Suppressor macrophage (primary cell): Measurements from ENCODE around the gene WIPF2.
"Not testable (repeated sequence)": the region's sequence is repeated elsewhere in the genome, so short reads cannot be mapped to it uniquely, and the experiment has no call there.

ENCODE experiments used
- DNase-seq, 4 experiments: peaks; one replicate each; pipeline ENCODE4 v3.0.0-alpha.2; 2020 to 2022

WIPF2 gene

GRCh38 chr17:40192961-40193360, 26.1 kb upstream of the WIPF2 start:
- no peak for DNase-seq

GRCh38 chr17:40194821-40195220, 24.3 kb upstream of the WIPF2 start:
- DNase-seq, result no peak

GRCh38 chr17:40197550-40197949, 21.6 kb upstream of the WIPF2 start:
- DNase-seq, result no peak

GRCh38 chr17:40197965-40198456, 21.1 kb upstream of the WIPF2 start:
- not testable (repeated sequence) for DNase-seq

- no peak for DNase-seq
Observed at GRCh38 chr17:40198576-40198975, 20.5 kb upstream of the WIPF2 start.

GRCh38 chr17:40203131-40203530, 16.0 kb upstream of the WIPF2 start:
- no peak for DNase-seq

- peak; percentile 14 to 53 (median 40) for DNase-seq
Observed at GRCh38 chr17:40206193-40206592, 12.9 kb upstream of the WIPF2 start.

- DNase-seq, result no peak
Observed at GRCh38 chr17:40209404-40210093, 9.6 kb upstream of the WIPF2 start.

GRCh38 chr17:40213914-40214313, 5.2 kb upstream of the WIPF2 start:
- DNase-seq, result not testable (repeated sequence)

- DNase-seq, result no peak
Observed at GRCh38 chr17:40218006-40218739, 931 bp upstream of the WIPF2 start.

- peak; percentile 15 to 53 (median 46) for DNase-seq
Observed at GRCh38 chr17:40219594-40220338, 662 bp downstream of the WIPF2 start.

- DNase-seq, result no peak
Observed at GRCh38 chr17:40224718-40225550, 5.8 kb downstream of the WIPF2 start.

GRCh38 chr17:40229146-40229545, 10.0 kb downstream of the WIPF2 start:
- not testable (repeated sequence) for DNase-seq

- no peak for DNase-seq
Observed at GRCh38 chr17:40230670-40231069, 11.6 kb downstream of the WIPF2 start.

- not testable (repeated sequence) for DNase-seq
Observed at GRCh38 chr17:40231928-40232327, 12.8 kb downstream of the WIPF2 start.

- DNase-seq, result no peak
Observed at GRCh38 chr17:40241252-40241834, 22.2 kb downstream of the WIPF2 start.

- DNase-seq, result no peak
Observed at GRCh38 chr17:40242774-40243173, 23.7 kb downstream of the WIPF2 start.

GRCh38 chr17:40243761-40244160, 24.7 kb downstream of the WIPF2 start:
- no peak for DNase-seq

- no peak for DNase-seq
Observed at GRCh38 chr17:40244255-40244654, 25.2 kb downstream of the WIPF2 start.

GRCh38 chr17:40247926-40248495, 28.9 kb downstream of the WIPF2 start:
- DNase-seq, result peak; percentile 12 to 41 (median 26)

- no peak for DNase-seq
Observed at GRCh38 chr17:40248507-40248906, 29.4 kb downstream of the WIPF2 start.

- DNase-seq, result peak; percentile 68 to 88 (median 74)
Observed at GRCh38 chr17:40251576-40251975, 32.5 kb downstream of the WIPF2 start.
